ENCODE measurements around the gene ERGIC1. TPM values are rescaled to one million over a fixed set of nuclear protein-coding genes. Genes with fewer than 3 reads are reported as not detected.

ERGIC1 gene
- total RNA-seq, 1 experiment from 2014 or later = 77.0 TPM

- no CpG with 5 or more reads among the region's 3 CpGs for WGBS (ENCODE audit: extremely low coverage, insufficient read length, low lambda C conversion rate)
- H3K4me1 Mint-ChIP-seq = peaks cover 21 to 30% of the 10 kb centered on the region in 2 experiments
- TF ChIP-seq CTCF (conservative IDR thresholded peaks at IDR 0.05) = no peak
- Histone ChIP-seq H2BK5ac (ENCODE audit: insufficient read length, low read length) (no peak overlapping the region), H3K4ac (ENCODE audit: low read depth, low read length) (no peak overlapping the region), H3T11ph (ENCODE audit: low read length) (no peak overlapping the region), H4K5ac (ENCODE audit: insufficient read length, low read depth, low read length) (no peak overlapping the region), H3K9ac (ENCODE audit: extremely low read depth, insufficient read length, low read length) (no peak overlapping the region), H3K4me2 (ENCODE audit: insufficient read depth, insufficient read length, low read length) (no peak overlapping the region), H2BK20ac (ENCODE audit: low read depth, low read length, poor library complexity, severe bottlenecking) (no peak overlapping the region), H3K14ac (ENCODE audit: insufficient read depth, low read length) (no peak overlapping the region), H2AFZ (ENCODE audit: low read length) (no peak overlapping the region), H4K8ac (replicated peaks; ENCODE audit: insufficient read length, low read depth, low read length) (no peak overlapping the region), H3K23ac (ENCODE audit: insufficient read length, low read depth, low read length) (no peak overlapping the region), H3K9me3 (ENCODE audit: control insufficient read depth, low read depth, low read length) (no peaks in the 10 kb centered on the region), H2BK15ac (ENCODE audit: low read depth, low read length) (no peak overlapping the region), H3K23me2 (ENCODE audit: insufficient read length, low read depth, low read length, poor library complexity, severe bottlenecking) (no peaks in the 10 kb centered on the region), H3K79me2 (ENCODE audit: insufficient read depth, low read length) (peaks cover 24% of the 10 kb centered on the region; the same call in 1 of the 2 replicates), H2BK12ac (ENCODE audit: insufficient read length, low read depth, low read length) (no peak overlapping the region), H2AK5ac (ENCODE audit: insufficient read length, low read length) (no peak overlapping the region), H4K20me1 (ENCODE audit: control insufficient read depth, insufficient read depth, insufficient read length) (peaks cover 2% of the 10 kb centered on the region), H3K79me1 (ENCODE audit: insufficient read depth, low read depth, low read length, poor library complexity, severe bottlenecking) (peaks cover 3% of the 10 kb centered on the region), H2BK120ac (ENCODE audit: low read depth, low read length, poor library complexity, severe bottlenecking) (no peak overlapping the region), H4K91ac (ENCODE audit: insufficient read length, low read depth, low read length) (no peak overlapping the region), H3K18ac (ENCODE audit: insufficient read length, low read depth, low read length) (no peak overlapping the region), H3K56ac (ENCODE audit: insufficient read length, low read depth, low read length) (no peak overlapping the region), H3K27ac (ENCODE audit: insufficient read length, low read depth, low read length) (no peak overlapping the region), H3K27me3 (ENCODE audit: insufficient read depth, low read length) (no peaks in the 10 kb centered on the region), H3K4me1 (ENCODE audit: insufficient read depth, low read length) (peaks cover 7% of the 10 kb centered on the region; the same call in 1 of the 2 replicates)
- H3K9me3 Mint-ChIP-seq = no peaks in the 10 kb centered on the region
- H3K4me3 Mint-ChIP-seq = no peak overlapping the region
- no peak for DNase-seq
- H3K27me3 Mint-ChIP-seq (ENCODE audit: low read depth) = no peaks in the 10 kb centered on the region
- peaks cover 6 to 13% (median 9%) of the 10 kb centered on the region in 3 experiments; a peak in 5 of 7 replicates for H3K36me3 Mint-ChIP-seq (ENCODE audit: insufficient read depth in 1 of 3, low read depth in 3 of 3)
- H3K27ac Mint-ChIP-seq = no peak overlapping the region
These were observed 4.3 kb downstream of the ERGIC1 start for GRCh38 chr5:172838151-172838875.

Measured in H9 (cell line).